Measurements from ENCODE around the gene APOBEC4. TPM values are rescaled to one million over a fixed set of nuclear protein-coding genes. Genes with fewer than 3 reads are reported as not detected.
A peak's percentile ranks its signal among the peaks of the same experiment; 100 is the strongest.

The APOBEC4 gene
- total and polyA plus RNA-seq, 9 donors, result not detected

DNA sequence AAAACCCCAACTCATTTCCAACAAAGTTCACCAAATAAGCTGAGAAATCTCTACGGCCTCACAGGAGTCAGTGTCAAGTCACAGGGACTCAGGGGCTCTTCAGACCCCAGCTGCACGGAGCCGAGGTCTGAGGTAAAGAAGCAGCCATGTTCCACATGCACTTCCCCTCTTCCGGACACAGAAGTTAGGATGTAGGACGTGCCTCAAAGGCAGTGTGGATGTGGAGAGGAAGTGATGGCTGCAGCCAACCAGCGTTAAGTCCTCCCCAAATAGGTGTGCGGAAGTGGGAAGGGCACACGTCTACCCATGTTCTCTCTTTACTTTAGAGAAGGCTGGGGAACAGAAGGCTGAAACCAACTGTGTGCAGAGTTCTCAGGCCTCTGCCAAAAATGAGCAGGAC lies 48.3 kb downstream of the APOBEC4 start:
- H3K27ac ChIP-seq (ENCODE audit: low read length), result peak overlapping the region; percentile 47
- H3K36me3 ChIP-seq (ENCODE audit: control insufficient read depth, insufficient read depth, low read length), result no peaks in the 10 kb centered on the region
- peak; percentile 32 for DNase-seq
- peaks cover 8% of the 10 kb centered on the region for H3K4me1 ChIP-seq (ENCODE audit: control insufficient read depth, insufficient read depth, low read length)
- no peak overlapping the region for H3K4me3 ChIP-seq (ENCODE audit: low read length)
- no peaks in the 10 kb centered on the region for H3K9me3 ChIP-seq (replicated peaks; ENCODE audit: control insufficient read depth, low read depth, low read length)
- no peaks in the 10 kb centered on the region for H3K27me3 ChIP-seq (ENCODE audit: control insufficient read depth, insufficient read depth, low read length)
- WGBS (ENCODE audit: insufficient coverage), result 83% methylated on average over 2 of the region's 8 CpGs

DNA sequence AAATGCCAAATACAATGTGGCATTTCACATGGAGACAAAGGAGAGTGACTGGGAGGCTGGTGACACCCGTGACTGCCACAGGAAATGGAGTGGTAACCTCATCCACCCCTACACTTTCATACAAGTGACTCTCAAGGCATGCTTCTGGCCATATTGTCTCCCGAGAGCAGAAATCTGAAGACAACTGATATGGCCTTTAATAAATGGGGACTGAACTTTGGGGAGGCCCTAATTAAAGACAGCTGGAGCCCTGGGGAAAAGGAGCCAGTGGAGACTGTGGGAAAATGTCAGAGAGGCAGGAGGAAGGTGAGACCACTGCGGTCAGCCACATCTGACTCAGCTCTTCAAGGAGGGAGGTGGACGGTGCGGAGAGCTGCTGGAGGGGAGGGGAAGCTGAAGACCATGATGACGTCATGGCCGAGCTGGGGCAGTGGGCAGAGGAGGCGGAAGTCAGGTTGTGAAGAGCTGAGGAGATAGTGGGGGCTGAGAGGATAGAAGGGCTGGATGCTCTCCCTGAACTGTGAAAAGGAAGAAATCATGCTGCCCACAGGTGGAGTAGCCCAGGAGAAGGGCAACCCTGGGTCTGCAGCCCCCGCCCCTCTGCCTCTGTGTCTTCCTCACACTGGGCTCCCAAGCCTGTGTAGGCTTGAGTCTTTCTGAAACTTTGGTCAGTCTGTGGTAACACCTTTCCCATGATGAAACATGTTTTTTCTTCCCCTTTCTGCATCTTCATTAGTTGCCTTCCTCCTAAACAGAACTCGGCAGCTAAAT lies 48.9 kb downstream of the APOBEC4 start:
- peaks cover 8% of the 10 kb centered on the region for H3K4me1 ChIP-seq (ENCODE audit: control insufficient read depth, insufficient read depth, low read length)
- no peaks in the 10 kb centered on the region for H3K27me3 ChIP-seq (ENCODE audit: control insufficient read depth, insufficient read depth, low read length)
- 44% methylated on average over 8 of the region's 10 CpGs for WGBS (ENCODE audit: insufficient coverage)
- no peaks in the 10 kb centered on the region for H3K36me3 ChIP-seq (ENCODE audit: control insufficient read depth, insufficient read depth, low read length)
- H3K4me3 ChIP-seq (ENCODE audit: low read length), result no peak overlapping the region
- peak overlapping the region; percentile 47 for H3K27ac ChIP-seq (ENCODE audit: low read length)
- peak; percentile 34 for DNase-seq
- no peaks in the 10 kb centered on the region for H3K9me3 ChIP-seq (replicated peaks; ENCODE audit: control insufficient read depth, low read depth, low read length)

DNA sequence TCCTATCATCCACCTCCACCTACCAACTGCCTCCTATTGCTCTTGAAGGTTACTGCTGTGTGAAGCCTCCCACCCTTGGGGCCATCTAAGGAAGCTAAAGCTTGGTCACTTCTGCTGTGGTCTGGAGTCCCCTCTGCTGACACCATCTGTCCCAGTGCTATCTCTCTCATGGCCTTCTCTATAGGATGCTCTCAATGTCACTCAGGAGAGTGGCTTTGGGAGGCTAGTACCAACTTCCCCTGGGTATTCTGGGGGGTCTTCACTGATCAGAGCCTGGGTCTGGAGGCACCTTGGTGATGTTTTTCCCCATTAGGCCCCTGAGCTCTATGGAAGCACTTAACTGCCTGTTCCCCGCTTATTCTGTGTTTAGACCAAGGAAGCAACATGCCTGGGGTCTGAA lies 50.6 kb downstream of the APOBEC4 start:
- H3K4me1 ChIP-seq (ENCODE audit: control insufficient read depth, insufficient read depth, low read length), result peaks cover 6% of the 10 kb centered on the region

DNA sequence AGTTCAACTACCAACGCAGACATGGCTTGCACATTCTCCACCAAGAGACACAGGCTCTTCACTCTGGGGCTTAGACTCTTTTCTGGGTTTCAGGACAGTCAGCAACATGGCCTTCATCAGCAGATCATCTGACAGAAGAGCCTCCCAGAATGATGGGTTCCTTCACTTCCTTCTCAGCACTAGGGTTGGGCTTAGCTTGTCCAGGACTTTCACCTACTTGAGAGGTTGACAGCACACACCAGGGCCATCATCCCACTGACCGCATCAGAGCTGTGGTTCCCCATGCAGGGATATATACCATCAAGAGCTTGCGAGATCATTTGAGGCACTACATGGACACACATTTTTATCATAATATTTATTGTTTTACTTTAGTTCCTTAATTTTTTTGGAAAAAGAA lies 52.5 kb downstream of the APOBEC4 start:
- Histone ChIP-seq H3K4me1 (ENCODE audit: control insufficient read depth, insufficient read depth, low read length) (peaks cover 6% of the 10 kb centered on the region), H3K4me3 (ENCODE audit: low read length) (no peak overlapping the region), H3K27ac (ENCODE audit: low read length) (no peak overlapping the region), H3K27me3 (ENCODE audit: control insufficient read depth, insufficient read depth, low read length) (no peaks in the 10 kb centered on the region), H3K36me3 (ENCODE audit: control insufficient read depth, insufficient read depth, low read length) (no peaks in the 10 kb centered on the region), H3K9me3 (replicated peaks; ENCODE audit: control insufficient read depth, low read depth, low read length) (no peaks in the 10 kb centered on the region)
- 71% methylated on average over 1 of the region's 3 CpGs for WGBS (ENCODE audit: insufficient coverage)
- DNase-seq, result no peak

More for the DNA sequence above, 50.6 kb downstream of the APOBEC4 start:
- Histone ChIP-seq H3K9me3 (replicated peaks; ENCODE audit: control insufficient read depth, low read depth, low read length) (no peaks in the 10 kb centered on the region), H3K27ac (ENCODE audit: low read length) (no peak overlapping the region), H3K27me3 (ENCODE audit: control insufficient read depth, insufficient read depth, low read length) (no peaks in the 10 kb centered on the region), H3K4me3 (ENCODE audit: low read length) (no peak overlapping the region), H3K36me3 (ENCODE audit: control insufficient read depth, insufficient read depth, low read length) (no peaks in the 10 kb centered on the region)
- 100% methylated on average over 1 of the region's 1 CpG for WGBS (ENCODE audit: insufficient coverage)
- no peak for DNase-seq

DNA sequence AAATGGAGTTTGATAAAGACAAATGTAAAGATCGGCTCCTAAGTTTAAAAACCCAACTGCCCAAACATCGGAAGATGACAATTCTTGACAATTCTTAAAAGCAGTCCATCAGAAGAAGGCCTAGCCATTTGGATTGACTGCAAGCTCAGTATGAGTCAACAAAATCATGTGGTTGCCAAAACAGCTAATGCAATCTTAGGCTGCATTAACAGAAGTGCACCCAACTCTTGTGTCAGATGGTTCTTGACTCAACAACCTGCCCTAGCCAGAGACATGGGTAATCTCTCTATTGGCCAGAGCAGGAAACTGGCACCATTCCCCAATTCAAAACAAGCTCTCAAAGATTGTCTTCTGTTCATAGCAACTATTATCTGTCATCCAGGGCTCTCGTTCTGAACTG lies 53.0 kb downstream of the APOBEC4 start:
- Histone ChIP-seq H3K27ac (ENCODE audit: low read length) (no peak overlapping the region), H3K27me3 (ENCODE audit: control insufficient read depth, insufficient read depth, low read length) (no peaks in the 10 kb centered on the region), H3K4me3 (ENCODE audit: low read length) (no peak overlapping the region), H3K4me1 (ENCODE audit: control insufficient read depth, insufficient read depth, low read length) (peaks cover 6% of the 10 kb centered on the region), H3K9me3 (replicated peaks; ENCODE audit: control insufficient read depth, low read depth, low read length) (no peaks in the 10 kb centered on the region), H3K36me3 (ENCODE audit: control insufficient read depth, insufficient read depth, low read length) (no peaks in the 10 kb centered on the region)
- no peak for DNase-seq
- WGBS (ENCODE audit: insufficient coverage), result 94% methylated on average over 3 of the region's 3 CpGs

DNA sequence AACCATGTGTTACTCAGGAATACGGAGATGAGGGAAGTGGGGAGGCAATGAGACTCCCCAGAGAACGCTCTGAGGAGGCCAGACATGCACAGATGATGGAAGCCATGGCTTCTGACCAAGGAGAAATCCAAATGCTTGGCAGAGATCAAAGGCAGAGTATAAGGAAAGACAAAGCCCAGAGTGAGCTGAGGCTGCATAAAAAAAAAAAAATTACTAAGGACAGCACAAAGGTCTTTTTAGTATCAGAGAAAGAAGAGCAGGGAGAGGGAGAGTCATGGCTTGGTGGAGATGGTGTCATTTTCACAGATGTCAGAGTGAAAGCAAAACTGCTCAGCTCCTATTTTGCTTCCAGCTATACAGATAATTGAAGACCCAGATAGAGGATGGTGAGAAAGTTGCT lies 54.7 kb downstream of the APOBEC4 start:
- Histone ChIP-seq H3K36me3 (ENCODE audit: control insufficient read depth, insufficient read depth, low read length) (no peaks in the 10 kb centered on the region), H3K4me1 (ENCODE audit: control insufficient read depth, insufficient read depth, low read length) (peaks cover 2% of the 10 kb centered on the region), H3K27ac (ENCODE audit: low read length) (no peak overlapping the region), H3K9me3 (replicated peaks; ENCODE audit: control insufficient read depth, low read depth, low read length) (no peaks in the 10 kb centered on the region), H3K27me3 (ENCODE audit: control insufficient read depth, insufficient read depth, low read length) (no peaks in the 10 kb centered on the region), H3K4me3 (ENCODE audit: low read length) (no peak overlapping the region)
- DNase-seq, result no peak
- 25% methylated on average over 2 of the region's 2 CpGs for WGBS (ENCODE audit: insufficient coverage)

DNA sequence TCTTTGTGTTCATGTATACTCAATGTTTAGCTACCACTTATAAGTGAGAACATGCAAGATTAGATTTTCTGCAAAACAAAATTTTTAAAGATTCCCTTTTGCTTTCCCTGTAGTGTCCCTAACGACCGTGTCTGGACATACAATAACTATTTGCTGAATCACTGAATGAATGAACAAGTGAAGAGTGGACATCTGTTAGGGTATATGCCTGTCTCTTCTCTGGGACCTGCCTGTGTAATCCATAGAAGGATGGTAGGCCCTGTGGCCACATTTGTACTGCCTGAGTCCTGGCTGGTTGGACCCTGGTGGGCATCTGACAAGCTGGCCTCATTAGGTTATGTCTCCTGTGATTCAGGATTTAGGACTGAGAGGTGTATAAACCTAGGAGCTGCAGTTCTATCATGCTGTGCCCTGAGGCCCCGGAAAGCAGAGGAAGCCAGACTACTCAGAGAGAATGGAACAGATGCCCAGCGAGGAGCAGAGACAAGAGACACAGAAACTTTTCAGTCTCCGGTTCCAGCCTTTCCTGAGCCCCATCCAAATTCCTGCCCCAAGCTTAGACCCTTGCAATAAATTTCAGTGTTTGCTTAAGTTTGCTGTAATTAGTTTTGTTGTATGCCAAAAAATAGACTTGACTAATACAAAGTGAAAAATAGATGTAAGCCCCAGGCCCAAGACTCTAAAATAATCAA lies 55.3 kb downstream of the APOBEC4 start:
- no peak overlapping the region for H3K27ac ChIP-seq (ENCODE audit: low read length)

DNA sequence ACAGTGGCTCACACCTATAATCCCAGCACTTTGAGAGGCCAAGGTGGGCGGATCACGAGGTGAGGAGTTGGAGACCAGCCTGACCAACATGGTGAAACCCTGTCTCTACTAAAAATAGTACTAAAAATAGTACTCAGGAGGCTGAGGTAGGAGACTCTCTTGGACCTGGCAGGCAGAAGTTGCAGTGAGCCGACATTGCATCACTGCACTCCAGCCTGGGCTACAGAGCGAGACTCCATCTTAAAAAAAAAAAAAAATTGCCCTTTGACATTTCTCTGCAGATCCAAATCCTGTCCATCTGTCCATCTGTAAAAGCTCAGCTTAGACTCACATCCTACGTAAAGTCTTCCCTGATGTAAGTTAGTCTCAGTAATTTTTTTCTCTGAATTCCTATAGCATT lies 56.6 kb downstream of the APOBEC4 start:
- H3K27me3 ChIP-seq (ENCODE audit: control insufficient read depth, insufficient read depth, low read length), result no peaks in the 10 kb centered on the region
- no peaks in the 10 kb centered on the region for H3K36me3 ChIP-seq (ENCODE audit: control insufficient read depth, insufficient read depth, low read length)
- no peak overlapping the region for H3K27ac ChIP-seq (ENCODE audit: low read length)
- H3K4me1 ChIP-seq (ENCODE audit: control insufficient read depth, insufficient read depth, low read length), result peaks cover 2% of the 10 kb centered on the region
- no peaks in the 10 kb centered on the region for H3K9me3 ChIP-seq (replicated peaks; ENCODE audit: control insufficient read depth, low read depth, low read length)
- 82% methylated on average over 2 of the region's 5 CpGs for WGBS (ENCODE audit: insufficient coverage)
- H3K4me3 ChIP-seq (ENCODE audit: low read length), result no peak overlapping the region
- no peak for DNase-seq

More for the DNA sequence above, 55.3 kb downstream of the APOBEC4 start:
- Histone ChIP-seq H3K4me1 (ENCODE audit: control insufficient read depth, insufficient read depth, low read length) (peaks cover 2% of the 10 kb centered on the region), H3K27me3 (ENCODE audit: control insufficient read depth, insufficient read depth, low read length) (no peaks in the 10 kb centered on the region), H3K36me3 (ENCODE audit: control insufficient read depth, insufficient read depth, low read length) (no peaks in the 10 kb centered on the region), H3K9me3 (replicated peaks; ENCODE audit: control insufficient read depth, low read depth, low read length) (no peaks in the 10 kb centered on the region), H3K4me3 (ENCODE audit: low read length) (no peak overlapping the region)
- 35% methylated on average over 2 of the region's 5 CpGs for WGBS (ENCODE audit: insufficient coverage)
- no peak for DNase-seq

Other genes starting within 250 kb of the APOBEC4 start
- gene NMNAT2, start 234.9 kb downstream of the APOBEC4 start, total RNA-seq, result 0.49 TPM
- gene NMNAT2, start 234.9 kb downstream of the APOBEC4 start, polyA plus RNA-seq (ENCODE audit: insufficient read depth in 1 of 8, insufficient read length in 8 of 8, low replicate concordance in 1 of 8), result 1 to 10 TPM in 4 of 8 donors, under 1 TPM in 4; 0.71 to 2.5 (median 1.1) TPM
- gene SMG7, start 180.8 kb downstream of the APOBEC4 start, total RNA-seq, result 14.7 TPM
- 10 to 100 TPM; 28.7 to 37.6 (median 32.1) TPM for gene SMG7, start 180.8 kb downstream of the APOBEC4 start, polyA plus RNA-seq (ENCODE audit: insufficient read depth in 1 of 8, insufficient read length in 8 of 8, low replicate concordance in 1 of 8)
- gene NCF2, start 62.9 kb downstream of the APOBEC4 start, total RNA-seq, result 5.5 TPM
- 1 to 10 TPM; 4.0 to 7.9 (median 4.7) TPM for gene NCF2, start 62.9 kb downstream of the APOBEC4 start, polyA plus RNA-seq (ENCODE audit: insufficient read depth in 1 of 8, insufficient read length in 8 of 8, low replicate concordance in 1 of 8)
- 105 TPM for gene ARPC5, start 17.5 kb downstream of the APOBEC4 start, total RNA-seq
- 100 to 1,000 TPM in 3 of 8 donors, 10 to 100 TPM in 5; 81.4 to 116 (median 96.6) TPM for gene ARPC5, start 17.5 kb downstream of the APOBEC4 start, polyA plus RNA-seq (ENCODE audit: insufficient read depth in 1 of 8, insufficient read length in 8 of 8, low replicate concordance in 1 of 8)
- 28.3 TPM for gene RGL1, start 151.8 kb upstream of the APOBEC4 start, total RNA-seq
- 10 to 100 TPM; 20.8 to 40.5 (median 27.2) TPM for gene RGL1, start 151.8 kb upstream of the APOBEC4 start, polyA plus RNA-seq (ENCODE audit: insufficient read depth in 1 of 8, insufficient read length in 8 of 8, low replicate concordance in 1 of 8)

Measured in muscle of leg (tissue), 11 donors.